Retinal pigment epithelial cell (primary cell): ENCODE results near the gene PLPP1.
A peak's percentile ranks its signal among the peaks of the same experiment; 100 is the strongest.

Experiments used
- DNase-seq: peaks from one replicate; pipeline ENCODE4 v3.0.0-alpha.2; 2010; ENCODE audit warnings: low read depth
- H3K4me3 ChIP-seq: 2 replicates; pipeline ENCODE4 v1.5.1; 2011; ENCODE audit warnings: mild to moderate bottlenecking, low read length, control low read depth, moderate library complexity
- CTCF ChIP-seq: conservative IDR thresholded peaks from 2 replicates; pipeline ENCODE4 v1.5.1; 2011; ENCODE audit warnings: low read depth, low read length, control low read depth, inconsistent platforms

Gene PLPP1

GRCh38 chr5:55575815-55576583, 41.2 kb upstream of the PLPP1 start:
- no peak for DNase-seq
- no peak overlapping the region for H3K4me3 ChIP-seq
- TF ChIP-seq CTCF, result no peak

- DNase-seq, result no peak
- no peak overlapping the region for H3K4me3 ChIP-seq
- TF ChIP-seq CTCF, result no peak
Measured at GRCh38 chr5:55572600-55572999, 37.8 kb upstream of the PLPP1 start.

GRCh38 chr5:55572020-55572419, 37.3 kb upstream of the PLPP1 start:
- no peak for DNase-seq
- TF ChIP-seq CTCF, result no peak

GRCh38 chr5:55570570-55570969, 35.8 kb upstream of the PLPP1 start:
- H3K4me3 ChIP-seq, result no peak overlapping the region
- no peak for DNase-seq
- no peak for TF ChIP-seq CTCF

More at GRCh38 chr5:55572020-55572419, 37.3 kb upstream of the PLPP1 start:
- H3K4me3 ChIP-seq, result no peak overlapping the region

- H3K4me3 ChIP-seq, result no peak overlapping the region
- DNase-seq, result no peak
- TF ChIP-seq CTCF, result no peak
Measured at GRCh38 chr5:55570026-55570425, 35.3 kb upstream of the PLPP1 start.

- TF ChIP-seq CTCF, result no peak
- DNase-seq, result no peak
- no peak overlapping the region for H3K4me3 ChIP-seq
Measured at GRCh38 chr5:55569513-55569865, 34.7 kb upstream of the PLPP1 start.

- no peak overlapping the region for H3K4me3 ChIP-seq
- peak; percentile 56 for DNase-seq
- no peak for TF ChIP-seq CTCF
Measured at GRCh38 chr5:55568654-55569512, 34.1 kb upstream of the PLPP1 start.
